ENCODE data around the gene NR2F1-AS1. TPM values are rescaled to one million over a fixed set of nuclear protein-coding genes. Genes with fewer than 3 reads are reported as not detected.

NR2F1-AS1 gene
- total RNA-seq, 1 experiment from 2014 or later = 1.5 TPM

DNA sequence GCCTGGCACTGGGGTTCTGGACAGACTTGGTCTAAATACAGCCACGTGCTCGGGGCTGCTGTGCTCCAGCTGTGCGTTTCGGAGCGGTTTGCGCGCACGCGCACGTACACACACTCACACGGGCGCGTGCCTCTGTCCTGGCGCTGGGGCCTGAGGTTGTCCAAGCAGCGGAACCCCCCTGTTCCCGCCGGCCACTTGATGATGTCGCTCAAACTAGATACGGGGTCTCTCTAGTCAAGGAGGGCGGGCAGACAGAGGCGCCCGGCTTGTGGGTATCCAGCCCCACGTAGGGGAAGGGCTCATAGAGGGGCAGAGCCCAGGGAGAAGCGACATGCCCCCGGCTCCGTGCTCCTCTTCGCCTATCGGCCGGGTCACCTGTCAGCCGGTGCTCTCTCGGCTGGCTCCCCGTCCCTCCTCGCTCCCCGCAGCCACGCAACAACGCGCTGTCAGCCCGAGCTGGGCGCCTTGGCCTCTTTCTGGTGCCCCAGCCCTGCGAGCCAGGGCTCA is 8.9 kb downstream of the NR2F1-AS1 start:
- TF ChIP-seq, protein P1, sequence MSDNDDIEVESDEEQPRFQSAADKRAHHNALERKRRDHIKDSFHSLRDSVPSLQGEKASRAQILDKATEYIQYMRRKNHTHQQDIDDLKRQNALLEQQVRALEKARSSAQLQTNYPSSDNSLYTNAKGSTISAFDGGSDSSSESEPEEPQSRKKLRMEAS (CRISPR knock-in tag; IDR thresholded peaks at IDR 0.05) = peak; percentile 78
- TF ChIP-seq, protein P2, sequence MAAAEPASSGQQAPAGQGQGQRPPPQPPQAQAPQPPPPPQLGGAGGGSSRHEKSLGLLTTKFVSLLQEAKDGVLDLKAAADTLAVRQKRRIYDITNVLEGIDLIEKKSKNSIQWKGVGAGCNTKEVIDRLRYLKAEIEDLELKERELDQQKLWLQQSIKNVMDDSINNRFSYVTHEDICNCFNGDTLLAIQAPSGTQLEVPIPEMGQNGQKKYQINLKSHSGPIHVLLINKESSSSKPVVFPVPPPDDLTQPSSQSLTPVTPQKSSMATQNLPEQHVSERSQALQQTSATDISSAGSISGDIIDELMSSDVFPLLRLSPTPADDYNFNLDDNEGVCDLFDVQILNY (CRISPR knock-in tag; IDR thresholded peaks at IDR 0.05) = no peak
- CTCF ChIA-PET = interaction anchor here (0.6 to 3.6 kb wide), 8 partner anchors 13 to 686 kb away, joined by 3 to 15 read pairs (median 4); no protein-coding TSS in a partner anchor
- peak; percentile 11 for ATAC-seq
- Mint-ChIP-seq H3K9me3 (no peaks in the 10 kb centered on the region), H3K27ac (no peak overlapping the region), H3K4me1 (peaks cover 53% of the 10 kb centered on the region), H3K4me3 (peak overlapping the region; percentile 69), H3K36me3 (no peaks in the 10 kb centered on the region), H3K27me3 (ENCODE audit: low read depth) (peaks cover 8% of the 10 kb centered on the region)
- DNase-seq (ENCODE audit: low spot score) = peak; percentile 55
- POLR2A ChIA-PET = interaction anchor here (1.1 kb wide), 1 partner anchor 26 kb away, joined by 3 read pairs; no protein-coding TSS in a partner anchor

GRCh38 chr5:93571114-93571949 is 9.7 kb downstream of the NR2F1-AS1 start:
- Mint-ChIP-seq H3K4me3 (peak overlapping the region; percentile 69), H3K36me3 (no peaks in the 10 kb centered on the region), H3K4me1 (peaks cover 47% of the 10 kb centered on the region), H3K9me3 (no peaks in the 10 kb centered on the region), H3K27me3 (ENCODE audit: low read depth) (peaks cover 11% of the 10 kb centered on the region), H3K27ac (no peak overlapping the region)
- POLR2A ChIA-PET = interaction anchor here (1.1 kb wide), 2 partner anchors 27 to 36 kb away, joined by 3 read pairs; no protein-coding TSS in a partner anchor
- CTCF ChIA-PET = interaction anchor here (0.6 to 3.6 kb wide), 8 partner anchors 13 to 685 kb away, joined by 3 to 15 read pairs (median 4); no protein-coding TSS in a partner anchor
- ATAC-seq (peak; percentile 27), DNase-seq (ENCODE audit: low spot score) (peak; percentile 66)
- TF ChIP-seq JUN (CRISPR knock-in tag; IDR thresholded peaks at IDR 0.05) = no peak
- no peak for TF ChIP-seq ZBTB43 (CRISPR knock-in tag; IDR thresholded peaks at IDR 0.05)
- TF ChIP-seq ATF1 (CRISPR knock-in tag; IDR thresholded peaks at IDR 0.05) = no peak
- TF ChIP-seq ZNF138 (CRISPR knock-in tag; conservative IDR thresholded peaks at IDR 0.05) = no peak
- no peak for TF ChIP-seq NR3C1 (CRISPR knock-in tag; conservative IDR thresholded peaks at IDR 0.05; ENCODE audit: low read depth)
- no peak for TF ChIP-seq KAT7 (CRISPR knock-in tag; IDR thresholded peaks at IDR 0.05; ENCODE audit: borderline replicate concordance)
- TF ChIP-seq NR1H2 (CRISPR knock-in tag; IDR thresholded peaks at IDR 0.05) = no peak
- TF ChIP-seq CREB1 (CRISPR knock-in tag; IDR thresholded peaks at IDR 0.05) = no peak
- no peak for TF ChIP-seq E2F1 (CRISPR knock-in tag; IDR thresholded peaks at IDR 0.05)
- no peak for TF ChIP-seq ATF2 (CRISPR knock-in tag; IDR thresholded peaks at IDR 0.05; ENCODE audit: borderline replicate concordance, low read depth)
- TF ChIP-seq, protein P3, sequence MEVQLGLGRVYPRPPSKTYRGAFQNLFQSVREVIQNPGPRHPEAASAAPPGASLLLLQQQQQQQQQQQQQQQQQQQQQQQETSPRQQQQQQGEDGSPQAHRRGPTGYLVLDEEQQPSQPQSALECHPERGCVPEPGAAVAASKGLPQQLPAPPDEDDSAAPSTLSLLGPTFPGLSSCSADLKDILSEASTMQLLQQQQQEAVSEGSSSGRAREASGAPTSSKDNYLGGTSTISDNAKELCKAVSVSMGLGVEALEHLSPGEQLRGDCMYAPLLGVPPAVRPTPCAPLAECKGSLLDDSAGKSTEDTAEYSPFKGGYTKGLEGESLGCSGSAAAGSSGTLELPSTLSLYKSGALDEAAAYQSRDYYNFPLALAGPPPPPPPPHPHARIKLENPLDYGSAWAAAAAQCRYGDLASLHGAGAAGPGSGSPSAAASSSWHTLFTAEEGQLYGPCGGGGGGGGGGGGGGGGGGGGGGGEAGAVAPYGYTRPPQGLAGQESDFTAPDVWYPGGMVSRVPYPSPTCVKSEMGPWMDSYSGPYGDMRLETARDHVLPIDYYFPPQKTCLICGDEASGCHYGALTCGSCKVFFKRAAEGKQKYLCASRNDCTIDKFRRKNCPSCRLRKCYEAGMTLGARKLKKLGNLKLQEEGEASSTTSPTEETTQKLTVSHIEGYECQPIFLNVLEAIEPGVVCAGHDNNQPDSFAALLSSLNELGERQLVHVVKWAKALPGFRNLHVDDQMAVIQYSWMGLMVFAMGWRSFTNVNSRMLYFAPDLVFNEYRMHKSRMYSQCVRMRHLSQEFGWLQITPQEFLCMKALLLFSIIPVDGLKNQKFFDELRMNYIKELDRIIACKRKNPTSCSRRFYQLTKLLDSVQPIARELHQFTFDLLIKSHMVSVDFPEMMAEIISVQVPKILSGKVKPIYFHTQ (CRISPR knock-in tag; IDR thresholded peaks at IDR 0.05) = no peak
- TF ChIP-seq, protein P4, sequence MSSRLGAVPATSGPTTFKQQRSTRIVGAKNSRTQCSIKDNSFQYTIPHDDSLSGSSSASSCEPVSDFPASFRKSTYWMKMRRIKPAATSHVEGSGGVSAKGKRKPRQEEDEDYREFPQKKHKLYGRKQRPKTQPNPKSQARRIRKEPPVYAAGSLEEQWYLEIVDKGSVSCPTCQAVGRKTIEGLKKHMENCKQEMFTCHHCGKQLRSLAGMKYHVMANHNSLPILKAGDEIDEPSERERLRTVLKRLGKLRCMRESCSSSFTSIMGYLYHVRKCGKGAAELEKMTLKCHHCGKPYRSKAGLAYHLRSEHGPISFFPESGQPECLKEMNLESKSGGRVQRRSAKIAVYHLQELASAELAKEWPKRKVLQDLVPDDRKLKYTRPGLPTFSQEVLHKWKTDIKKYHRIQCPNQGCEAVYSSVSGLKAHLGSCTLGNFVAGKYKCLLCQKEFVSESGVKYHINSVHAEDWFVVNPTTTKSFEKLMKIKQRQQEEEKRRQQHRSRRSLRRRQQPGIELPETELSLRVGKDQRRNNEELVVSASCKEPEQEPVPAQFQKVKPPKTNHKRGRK (CRISPR knock-in tag; IDR thresholded peaks at IDR 0.05; ENCODE audit: borderline replicate concordance) = no peak
- no peak for TF ChIP-seq ZNF532 (CRISPR knock-in tag; IDR thresholded peaks at IDR 0.05; ENCODE audit: borderline replicate concordance)
